Stimulated activated CD4-positive, alpha-beta T cell treated with anti-CD3 and anti-CD28 coated beads, Interleukin-12 subunit alpha, Interleukin-12 subunit beta, amount 100 ng/mL, for 4 hours (primary cell): ENCODE results near the gene ZMYM1.
A peak's percentile ranks its signal among the peaks of the same experiment; 100 is the strongest.
"Not testable (repeated sequence)": the region's sequence is repeated elsewhere in the genome, so short reads cannot be mapped to it uniquely, and the experiment has no call there.

Experiments
- DNase-seq: peaks from one replicate; pipeline ENCODE4 v3.0.0-alpha.2; 2020

Gene ZMYM1

GRCh38 chr1:35079003-35079930, at the start of gene ZMYM1:
ZMYM1 (plus strand) TSS chr1:35079385; CDS start chr1:35093988, 14,603 bp downstream.
- peak; percentile 87 for DNase-seq

GRCh38 chr1:35029761-35030160, 49.4 kb upstream of the ZMYM1 start:
- no peak for DNase-seq

- DNase-seq, result no peak
These were observed 48.8 kb upstream of the ZMYM1 start for GRCh38 chr1:35030338-35030737.

GRCh38 chr1:35030756-35031446, 48.3 kb upstream of the ZMYM1 start:
- peak; percentile 33 for DNase-seq

- no peak for DNase-seq
These were observed 46.8 kb upstream of the ZMYM1 start for GRCh38 chr1:35032384-35032739.

GRCh38 chr1:35033346-35033745, 45.8 kb upstream of the ZMYM1 start:
- DNase-seq, result no peak

GRCh38 chr1:35036621-35037020, 42.6 kb upstream of the ZMYM1 start:
- DNase-seq, result no peak

- no peak for DNase-seq
These were observed 42.0 kb upstream of the ZMYM1 start for GRCh38 chr1:35037206-35037605.

GRCh38 chr1:35038723-35039122, 40.5 kb upstream of the ZMYM1 start:
- no peak for DNase-seq

- DNase-seq, result no peak
These were observed 35.7 kb upstream of the ZMYM1 start for GRCh38 chr1:35043498-35043897.

GRCh38 chr1:35044431-35044830, 34.8 kb upstream of the ZMYM1 start:
- DNase-seq, result no peak

GRCh38 chr1:35046730-35047129, 32.5 kb upstream of the ZMYM1 start:
- no peak for DNase-seq

GRCh38 chr1:35047188-35047858, 31.9 kb upstream of the ZMYM1 start:
- no peak for DNase-seq

GRCh38 chr1:35049116-35049515, 30.1 kb upstream of the ZMYM1 start:
- no peak for DNase-seq

- DNase-seq, result no peak
These were observed 25.8 kb upstream of the ZMYM1 start for GRCh38 chr1:35053433-35053832.

GRCh38 chr1:35054282-35054681, 24.9 kb upstream of the ZMYM1 start:
- not testable (repeated sequence) for DNase-seq

- DNase-seq, result not testable (repeated sequence)
These were observed 20.9 kb upstream of the ZMYM1 start for GRCh38 chr1:35058321-35058720.

GRCh38 chr1:35058988-35059387, 20.2 kb upstream of the ZMYM1 start:
- no peak for DNase-seq

GRCh38 chr1:35062518-35063196, 16.5 kb upstream of the ZMYM1 start:
- no peak for DNase-seq

- DNase-seq, result no peak
These were observed 14.9 kb upstream of the ZMYM1 start for GRCh38 chr1:35064265-35064664.

- DNase-seq, result no peak
These were observed 9.4 kb upstream of the ZMYM1 start for GRCh38 chr1:35069746-35070145.

GRCh38 chr1:35073265-35073811, 5.8 kb upstream of the ZMYM1 start:
- DNase-seq, result no peak

GRCh38 chr1:35076426-35076825, 2.8 kb upstream of the ZMYM1 start:
- DNase-seq, result not testable (repeated sequence)
